ENCODE measurements around the gene NUDT4.

GRCh38 chr12:93390031-93390430 lies 12.3 kb downstream of the NUDT4 start:
- TF ChIP-seq POLR2AphosphoS5 (IDR thresholded peaks at IDR 0.05; ENCODE audit: borderline replicate concordance, low read depth, low read length) (no peak), EZH2 (IDR thresholded peaks at IDR 0.05) (no peak), FOXP2 (optimal IDR thresholded peaks at IDR 0.05; ENCODE audit: control extremely low read depth, extremely low read length, insufficient read depth) (no peak)
